GM21367 (cell line): ENCODE results near the gene RBMS1.
A peak's percentile ranks its signal among the peaks of the same experiment; 100 is the strongest.

Experiments used
- ATAC-seq: cut with Tn5 transposase; IDR thresholded peaks from one replicate; pipeline ENCODE4 v1.9.1; 2021; ENCODE audit not compliant: unreplicated experiment

RBMS1 gene

DNA sequence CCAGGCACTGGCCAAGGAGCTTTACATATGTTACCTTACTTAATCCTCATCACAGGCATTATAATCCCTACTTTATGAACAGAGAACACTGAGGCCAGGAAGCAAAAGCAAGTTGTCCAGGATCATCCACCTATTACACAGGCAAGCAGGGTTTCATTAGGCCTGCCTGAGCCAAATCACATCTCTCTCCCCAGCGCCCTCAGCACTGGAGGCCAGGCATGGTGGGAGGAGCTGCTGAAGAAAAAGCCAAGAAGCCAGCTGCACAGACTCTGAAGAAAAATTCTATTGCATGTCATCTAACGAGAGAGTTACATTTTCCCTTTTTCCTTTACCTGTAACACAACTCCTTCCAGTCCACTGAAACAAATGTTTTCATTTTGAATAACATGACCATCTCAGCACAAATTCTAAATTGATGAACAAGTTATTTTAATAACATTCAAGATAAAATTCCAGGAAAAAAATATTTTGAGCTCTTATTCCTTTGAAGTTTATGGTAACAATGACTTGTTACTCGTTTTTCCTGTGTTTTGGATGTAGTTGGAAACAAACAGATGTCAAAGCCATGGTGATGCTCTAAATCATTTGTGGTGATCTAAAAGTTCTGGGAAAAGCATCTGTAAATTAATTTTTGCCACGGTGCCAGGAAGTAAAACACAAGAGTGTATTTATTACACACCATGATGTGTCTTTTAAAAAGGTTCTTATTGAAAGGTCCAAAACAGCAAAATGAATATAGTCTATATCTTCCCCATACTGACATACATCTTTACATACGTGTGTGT is 154.5 kb downstream of the RBMS1 start:
- no peak for ATAC-seq

DNA sequence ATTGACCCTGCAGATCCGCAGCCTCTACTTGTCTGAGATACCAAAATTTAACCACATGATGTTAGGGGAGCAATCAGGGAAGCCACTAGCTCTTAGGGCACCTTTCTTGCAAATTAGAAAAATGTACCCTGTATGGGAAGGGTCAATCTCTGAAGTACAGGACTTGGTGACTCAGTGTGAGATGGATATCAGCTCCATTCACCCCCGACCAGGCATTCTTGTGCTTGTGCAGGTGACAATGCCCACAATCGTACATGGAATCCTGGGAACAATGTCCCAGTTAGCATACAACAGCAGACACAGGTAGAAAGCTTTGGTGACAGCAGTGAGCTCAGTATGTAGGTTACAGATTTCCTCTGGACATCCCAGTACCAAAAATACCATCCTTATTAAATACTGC is 155.9 kb downstream of the RBMS1 start:
- no peak for ATAC-seq

DNA sequence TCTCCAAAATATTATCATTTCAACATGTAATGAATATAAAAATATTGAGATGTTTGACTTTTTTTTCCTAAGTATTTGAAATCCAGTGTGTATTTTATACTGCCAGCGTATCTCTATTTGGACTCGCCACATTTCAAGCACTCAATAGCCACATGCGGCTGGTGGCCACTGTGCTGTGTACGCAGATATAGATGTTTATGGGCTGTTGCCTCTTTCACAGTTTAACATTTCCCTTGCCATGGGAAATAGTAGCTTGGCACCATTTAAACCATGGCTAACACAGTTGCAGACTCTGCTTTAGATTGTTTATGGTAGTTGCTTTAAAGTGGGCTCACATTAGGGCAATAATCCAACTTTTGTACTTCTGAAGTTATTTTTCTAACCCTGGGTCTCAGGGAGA is 157.0 kb downstream of the RBMS1 start:
- no peak for ATAC-seq

DNA sequence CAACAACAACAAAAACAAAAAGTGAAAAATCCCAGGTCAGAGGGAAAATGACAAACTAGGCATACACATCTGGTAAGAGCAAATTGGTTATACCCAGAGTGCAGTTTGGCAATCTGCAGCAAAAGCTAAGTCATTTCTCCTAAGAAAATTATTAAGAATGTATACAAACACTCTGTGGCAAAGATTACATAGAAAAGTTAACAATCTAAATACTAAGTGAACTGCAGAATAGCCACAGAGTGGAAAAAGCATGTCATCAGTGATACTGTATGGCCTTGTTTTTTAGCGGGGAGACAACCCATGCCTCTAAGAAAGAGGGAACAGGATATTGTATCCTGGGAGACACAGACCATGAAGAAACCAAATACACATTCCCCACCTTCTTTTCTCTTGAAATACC is 157.5 kb downstream of the RBMS1 start:
- no peak for ATAC-seq

DNA sequence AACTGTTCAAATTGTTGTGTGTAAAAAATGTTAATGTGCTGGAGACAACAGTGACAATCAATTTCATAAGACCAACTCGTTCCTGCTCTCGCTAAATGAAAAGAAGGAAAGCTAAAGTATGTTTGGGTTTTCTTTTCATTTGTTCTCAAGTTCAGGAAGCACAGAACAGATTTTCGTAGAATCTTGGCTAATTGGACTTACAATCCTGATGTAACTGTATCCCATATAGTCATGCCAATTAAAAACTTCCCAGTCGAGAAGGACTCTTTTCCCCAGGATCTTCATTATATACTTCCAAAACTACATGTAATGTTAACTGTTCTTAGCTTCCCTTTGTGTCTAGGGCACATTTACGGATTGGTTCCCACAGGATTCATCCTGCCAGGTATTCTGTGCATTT is 158.2 kb downstream of the RBMS1 start:
- ATAC-seq, result no peak

DNA sequence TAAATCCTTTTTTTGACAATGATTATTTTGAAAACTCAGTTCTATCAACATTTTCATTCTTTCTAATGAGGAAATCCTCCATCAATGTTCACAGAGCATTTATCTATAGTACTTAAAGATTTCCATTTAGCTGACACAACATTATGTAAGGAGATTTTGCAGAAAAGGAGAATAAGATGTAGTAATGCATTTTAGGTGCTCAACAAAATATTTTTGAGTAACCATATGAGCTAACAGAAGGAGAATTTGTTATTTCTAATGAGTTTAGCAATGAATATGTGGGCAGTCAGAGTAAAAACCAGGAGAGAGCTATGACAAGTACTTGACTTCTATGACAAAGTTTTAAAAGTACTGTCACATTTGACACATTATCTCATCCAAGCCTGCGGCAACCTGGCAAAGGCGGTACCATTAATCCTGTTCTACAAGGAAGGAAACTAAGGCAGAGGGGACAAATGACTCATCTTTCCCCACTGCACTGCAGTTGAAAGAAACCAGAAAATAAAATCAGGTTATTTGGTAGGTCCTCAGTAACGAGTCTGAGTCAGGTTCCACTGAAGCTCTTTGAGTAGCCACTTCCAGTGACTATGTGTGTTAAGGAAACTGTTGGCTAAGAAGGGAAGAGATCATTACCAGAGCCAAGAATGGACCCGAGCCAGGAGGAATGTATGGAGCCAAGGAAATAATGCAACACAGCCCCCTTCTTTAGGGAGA is 159.4 kb downstream of the RBMS1 start:
- ATAC-seq, result no peak

DNA sequence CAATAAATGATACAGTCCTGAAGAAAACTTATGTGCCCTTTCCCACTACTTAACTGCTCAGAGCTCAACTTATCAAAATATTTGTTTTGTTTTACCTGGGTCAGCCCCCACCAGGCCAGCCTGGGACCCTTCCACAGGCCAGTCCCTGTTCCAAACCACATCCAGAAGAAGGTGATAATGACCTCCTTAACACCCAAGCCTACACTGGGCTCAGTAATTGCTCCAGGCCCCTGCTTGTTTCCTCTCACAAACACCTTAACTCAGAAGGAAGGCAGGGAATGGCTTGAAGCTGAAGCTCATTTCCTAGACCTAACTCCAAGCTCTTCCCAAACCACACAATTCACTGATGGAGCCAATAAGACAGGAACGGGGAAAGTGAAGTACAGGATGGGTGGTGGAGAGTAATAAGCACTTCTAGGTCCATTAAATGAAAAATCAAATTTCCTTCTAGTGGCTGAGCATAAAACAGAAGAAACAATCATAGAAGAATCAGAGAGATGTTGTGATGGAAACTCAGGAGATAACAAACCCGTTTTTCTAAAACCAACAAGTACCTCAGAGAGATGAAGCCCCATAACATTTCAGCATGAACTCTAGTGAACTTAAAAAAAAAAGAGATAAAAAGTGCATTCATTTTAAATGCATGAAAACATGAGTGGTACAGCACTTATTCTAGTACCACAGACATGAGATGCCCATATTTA is 160.1 kb downstream of the RBMS1 start:
- no peak for ATAC-seq

DNA sequence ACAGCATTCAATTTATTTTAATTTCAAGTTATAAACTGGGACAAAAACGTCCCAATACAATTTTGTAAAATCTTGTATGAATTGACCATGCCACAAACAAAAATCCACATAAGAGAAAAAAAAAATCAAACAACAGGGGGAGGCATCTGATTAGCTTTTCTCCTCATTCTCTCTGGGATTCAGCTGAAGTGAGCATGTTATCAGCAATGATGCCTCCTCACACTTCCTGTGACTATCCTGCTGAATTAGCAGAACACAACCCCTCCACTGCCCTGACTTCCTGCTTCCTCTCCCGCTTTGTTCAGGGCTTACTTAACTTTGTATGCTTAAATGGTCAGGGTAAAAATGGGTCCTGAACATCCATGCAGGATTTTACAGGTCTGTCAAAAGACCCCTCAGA is 161.3 kb downstream of the RBMS1 start:
- no peak for ATAC-seq

DNA sequence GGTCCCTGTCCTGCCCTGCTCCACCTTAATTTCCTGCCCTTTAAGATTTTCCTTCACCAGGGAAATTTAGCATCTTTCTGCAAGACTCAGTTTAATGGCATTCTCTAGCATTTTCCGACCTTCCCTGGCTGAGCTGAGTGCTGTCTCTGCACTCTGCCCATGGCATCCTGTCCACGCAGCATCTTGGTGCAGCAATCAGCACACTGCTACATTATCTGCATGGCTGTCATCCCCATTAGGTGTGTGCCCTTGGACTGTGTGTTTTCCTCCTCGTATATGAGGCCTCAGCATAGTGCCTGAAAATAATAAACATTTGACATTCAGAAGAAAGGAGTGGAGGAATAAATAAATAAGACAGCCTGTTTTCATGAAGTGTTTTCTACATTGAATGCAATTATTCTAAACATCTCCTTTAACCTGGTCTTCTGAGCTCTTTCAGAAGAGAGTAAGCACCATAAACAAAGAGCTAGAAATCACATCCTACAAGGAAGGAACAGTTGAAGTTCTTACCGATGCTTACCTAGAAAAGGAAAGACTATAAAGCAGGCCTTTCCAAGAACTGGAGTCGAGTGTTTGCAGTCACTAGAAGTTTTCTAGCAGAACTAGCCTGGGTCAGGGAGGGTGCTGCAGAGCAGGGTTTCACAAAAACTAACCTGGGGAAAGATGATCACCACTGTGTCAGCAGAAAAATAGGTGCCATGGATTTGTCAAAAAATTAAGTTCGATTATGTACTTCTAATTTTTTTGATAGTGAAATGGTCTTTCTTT is 162.2 kb downstream of the RBMS1 start:
- no peak for ATAC-seq

DNA sequence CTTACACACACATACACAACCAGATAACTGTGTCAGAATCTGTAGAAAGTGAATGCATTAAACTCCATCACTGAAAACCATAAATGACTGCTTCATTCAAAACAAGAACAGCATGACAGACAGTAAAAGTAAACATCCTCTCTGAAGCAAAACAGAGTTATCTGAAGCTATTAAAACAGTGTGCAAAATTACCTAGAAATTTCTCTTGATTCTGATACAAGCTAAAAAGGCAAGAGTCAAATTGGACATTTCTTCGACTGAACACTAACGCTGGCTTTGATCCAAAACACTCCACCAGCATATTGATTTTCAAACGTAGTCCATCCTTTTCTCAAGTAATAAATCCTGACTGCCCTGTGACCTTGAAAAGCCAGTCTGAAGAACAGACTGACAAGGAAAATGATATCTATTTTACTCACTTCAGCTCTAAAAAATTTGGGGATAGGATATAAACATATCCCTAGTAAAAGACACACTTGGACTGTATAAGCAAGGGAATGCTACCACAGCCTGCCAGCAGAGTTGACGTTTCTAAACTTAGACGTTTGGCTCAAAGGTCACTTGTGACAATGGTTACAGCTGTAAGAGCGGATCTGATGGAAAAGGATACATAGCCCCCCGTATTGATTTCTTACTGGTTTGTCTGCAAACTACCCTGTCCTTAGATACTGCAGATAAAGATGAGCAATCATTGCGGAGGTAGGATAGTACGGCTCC is 164.6 kb downstream of the RBMS1 start:
- ATAC-seq, result no peak

DNA sequence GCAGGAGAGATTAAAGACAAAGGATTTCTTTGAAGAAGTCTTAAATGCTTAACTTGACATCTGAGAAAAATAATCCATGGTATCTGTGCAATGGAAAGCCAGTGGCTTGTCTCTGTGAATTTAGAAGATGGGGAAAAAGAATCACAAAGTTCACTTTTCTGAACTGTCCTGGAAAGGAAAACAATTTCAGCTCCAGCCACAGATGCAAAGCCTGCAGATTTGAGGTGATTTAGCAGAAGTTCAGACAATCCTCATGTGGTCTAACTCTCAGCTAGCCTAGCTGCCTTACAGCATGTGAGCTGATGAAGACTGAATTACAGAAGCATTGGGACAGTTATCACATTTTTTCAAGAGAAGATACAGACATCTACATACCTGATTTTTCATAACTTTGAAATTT is 166.8 kb downstream of the RBMS1 start:
- no peak for ATAC-seq

DNA sequence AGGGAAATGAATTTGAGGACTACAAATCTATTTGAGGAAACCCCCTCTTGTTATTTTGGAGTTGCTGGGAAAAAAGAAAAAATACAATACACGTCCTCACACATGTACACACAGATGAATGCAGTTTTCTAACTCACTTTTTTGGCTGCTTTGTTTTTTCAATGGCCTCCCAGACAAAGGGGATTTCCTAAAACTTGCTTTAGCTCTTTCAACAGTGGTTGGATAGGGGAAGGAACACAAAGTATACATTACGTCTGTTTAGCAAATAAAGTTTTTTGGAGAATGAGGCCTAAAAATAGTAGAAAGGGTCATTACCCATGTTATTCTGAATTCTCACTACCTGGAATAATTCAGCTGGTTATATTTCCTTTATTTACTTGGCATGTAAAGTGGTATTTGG is 168.2 kb downstream of the RBMS1 start:
- no peak for ATAC-seq

DNA sequence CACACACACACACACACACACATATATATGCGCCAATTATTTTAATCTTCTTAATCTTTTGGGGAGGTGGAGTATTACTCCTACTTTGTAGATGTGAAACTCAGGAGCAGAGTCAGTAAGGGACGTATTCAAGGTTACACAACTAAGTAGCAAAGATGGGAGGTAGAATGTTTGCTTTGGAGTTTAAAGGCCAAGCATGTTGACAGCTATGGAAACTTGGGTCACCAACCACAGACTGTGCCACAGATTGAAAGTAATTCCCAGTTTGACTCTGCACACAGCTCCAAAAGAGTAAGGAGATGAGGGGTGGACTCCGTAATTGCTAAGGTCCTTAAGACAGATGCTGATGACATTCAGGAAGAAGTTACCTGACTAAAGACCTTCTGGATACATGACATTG is 168.7 kb downstream of the RBMS1 start:
- ATAC-seq, result no peak

DNA sequence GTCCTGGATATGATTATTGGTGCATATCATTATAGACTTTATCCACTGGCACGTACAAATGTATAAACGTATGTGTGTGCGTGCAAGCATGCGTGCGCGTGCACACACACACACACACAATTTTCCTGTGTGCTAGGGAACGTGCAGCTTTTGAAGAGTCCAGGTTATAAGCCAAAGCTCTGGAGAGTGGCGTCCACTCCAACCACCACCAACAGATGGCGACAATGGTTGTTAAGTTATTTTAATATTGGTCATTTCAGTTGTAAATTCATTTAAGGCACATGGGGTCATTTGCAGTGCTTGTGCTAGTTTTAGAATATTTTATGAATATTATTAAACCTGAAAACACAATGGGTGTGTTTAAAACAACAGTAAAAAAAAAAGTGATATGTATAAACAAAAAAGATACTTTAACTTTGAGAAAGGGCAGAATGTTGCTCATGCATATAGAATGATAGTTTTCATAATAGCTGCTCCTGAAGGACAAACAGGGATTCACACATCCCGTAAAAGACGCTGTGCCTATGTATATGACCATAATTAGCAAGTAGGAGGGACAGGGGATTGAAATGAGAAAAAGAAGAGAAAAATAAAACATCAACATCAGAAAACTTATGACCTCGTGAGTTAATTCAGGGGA is 169.3 kb downstream of the RBMS1 start:
- ATAC-seq, result peak; percentile 59

DNA sequence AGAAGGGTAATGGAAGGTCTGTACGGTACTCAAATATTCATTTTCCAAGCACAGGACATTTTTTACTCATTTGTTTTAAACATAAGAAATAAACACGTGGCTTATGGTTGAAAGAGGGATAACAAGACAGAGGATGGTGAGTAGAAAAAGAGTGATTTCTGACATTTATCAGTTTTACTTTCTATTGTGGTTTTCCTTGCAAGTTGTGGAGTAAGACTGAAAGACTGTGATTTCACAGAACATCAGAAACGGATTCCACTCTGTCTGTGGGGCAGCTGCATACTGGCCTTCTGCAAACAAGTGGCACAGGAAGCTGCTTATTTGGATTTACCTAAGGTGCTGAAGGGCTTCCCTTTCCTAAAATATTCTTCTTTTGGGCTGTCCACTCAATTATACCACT is 171.3 kb downstream of the RBMS1 start:
- no peak for ATAC-seq

DNA sequence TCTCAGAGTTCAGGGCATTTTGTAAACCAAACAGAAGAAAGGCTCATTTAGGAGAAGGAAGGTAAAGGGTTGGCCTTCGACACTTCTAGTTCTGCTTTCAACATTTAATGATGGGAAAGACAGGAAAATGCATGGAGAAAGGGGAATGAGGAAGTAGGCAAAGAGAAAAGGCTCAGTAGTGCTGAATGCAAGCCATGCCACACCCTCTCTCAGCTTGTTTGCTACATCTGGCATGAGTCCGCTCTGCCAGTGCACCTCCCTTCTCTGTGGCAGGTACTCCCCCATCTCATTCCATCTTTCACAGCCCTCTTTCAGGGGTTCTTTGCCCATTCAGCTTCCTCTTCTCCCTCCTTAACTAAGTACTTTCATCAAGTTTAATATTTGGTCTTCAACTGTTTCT is 172.6 kb downstream of the RBMS1 start:
- no peak for ATAC-seq

DNA sequence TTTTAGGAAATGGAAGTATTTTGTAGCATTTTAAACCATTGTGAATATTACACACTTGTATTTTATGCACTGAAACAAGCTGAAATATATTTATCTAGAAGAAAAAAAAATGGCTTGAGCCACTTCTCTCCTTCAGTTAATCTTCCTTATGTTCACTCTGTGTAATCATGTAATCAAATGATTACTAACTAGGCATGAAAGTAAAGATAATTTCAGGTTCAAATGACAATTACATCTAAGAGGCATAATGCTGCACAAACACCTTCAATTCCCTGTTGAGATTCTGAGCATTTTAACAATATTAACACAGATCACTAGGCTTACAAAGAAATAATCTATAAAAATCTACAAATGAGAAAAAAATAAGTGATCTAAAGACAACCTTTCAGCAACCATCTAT is 173.9 kb downstream of the RBMS1 start:
- no peak for ATAC-seq

DNA sequence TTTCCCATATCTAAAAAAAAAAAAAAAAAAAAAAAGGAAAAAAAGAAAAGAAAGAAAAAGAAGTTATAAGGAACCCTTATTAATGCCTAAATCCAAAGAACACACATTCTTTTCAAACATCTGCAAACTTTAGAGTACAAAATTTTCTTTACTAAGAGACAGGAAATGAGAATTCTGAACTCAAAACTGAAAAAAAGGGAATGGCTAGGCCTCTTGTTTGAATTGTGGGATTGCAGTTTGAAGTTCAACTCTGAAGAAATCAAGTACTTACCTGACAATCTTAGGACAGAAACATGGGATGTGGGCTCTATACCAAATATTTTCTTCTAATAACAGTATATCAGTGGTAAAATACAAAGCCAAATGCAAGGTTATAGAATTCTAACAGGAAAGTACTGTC is 175.4 kb downstream of the RBMS1 start:
- ATAC-seq, result no peak

DNA sequence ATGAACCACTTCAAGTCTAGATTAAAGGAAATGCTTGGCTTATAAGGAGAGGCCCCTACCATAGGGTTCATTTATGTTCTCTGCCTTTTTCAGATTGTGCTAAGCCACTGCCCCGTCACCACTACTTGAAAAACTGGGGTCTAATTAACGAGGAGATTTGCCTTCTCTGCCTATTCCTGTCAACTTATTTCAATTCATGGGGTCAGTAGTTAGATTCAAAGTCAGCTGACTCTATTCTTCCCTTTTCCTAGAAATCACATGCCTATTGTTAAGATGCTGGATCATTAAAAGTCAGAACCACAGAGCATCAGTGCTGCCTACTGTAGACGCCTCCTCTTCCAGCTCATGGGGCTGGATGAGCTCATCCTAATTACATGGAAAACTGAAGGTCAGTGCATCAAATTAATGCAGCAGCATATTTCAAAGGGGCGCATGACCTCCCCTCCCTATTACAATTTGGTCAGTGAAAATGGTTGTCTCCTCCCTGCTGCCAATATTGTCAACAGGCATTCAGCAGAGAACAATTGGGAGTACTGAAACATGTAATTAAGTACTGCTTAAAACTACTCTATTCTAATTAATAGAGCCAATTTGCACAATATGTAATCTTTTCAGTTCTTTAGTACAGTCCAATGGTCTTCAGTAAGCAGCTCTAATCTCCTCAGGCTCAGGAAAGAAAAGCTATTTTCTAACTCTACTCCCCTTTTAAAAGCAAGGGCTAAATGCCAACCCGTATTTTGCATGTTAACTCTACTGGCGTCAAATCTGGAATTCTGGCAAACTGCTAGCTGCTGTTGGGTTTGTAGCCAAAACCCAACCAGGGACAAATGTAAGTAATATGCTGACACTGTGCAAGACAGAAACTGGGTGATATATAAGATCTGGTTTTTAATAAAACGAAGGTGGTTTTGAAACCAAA is 176.2 kb downstream of the RBMS1 start:
- no peak for ATAC-seq
